SKM-1 (cell line): Measurements from ENCODE around the gene MEGF10.

Experiments
- DNase-seq: peaks from one replicate; lab custom pipeline; 2025; ENCODE audit not compliant: unreplicated experiment; lab: John Stamatoyannopoulos, UW

Gene MEGF10

DNA sequence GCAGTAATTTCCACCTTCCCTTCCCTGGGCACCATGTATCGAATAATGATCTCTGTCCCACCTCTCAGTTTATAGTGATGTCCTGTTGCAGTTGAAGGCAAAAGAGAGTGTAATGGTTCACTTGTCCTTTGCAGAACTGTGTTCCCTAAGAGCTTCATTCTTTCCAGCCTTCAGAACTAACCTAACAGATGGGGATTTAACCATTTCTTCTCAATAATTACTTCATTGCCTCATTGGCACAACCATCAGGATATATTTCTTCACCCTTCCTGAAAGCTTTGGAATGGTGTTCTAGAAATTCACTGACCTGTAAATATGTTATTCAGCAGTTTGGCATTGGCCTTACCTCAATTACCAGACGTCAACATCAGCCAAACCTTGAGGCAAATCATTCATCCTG lies 142.9 kb downstream of the MEGF10 start:
- no peak for DNase-seq

DNA sequence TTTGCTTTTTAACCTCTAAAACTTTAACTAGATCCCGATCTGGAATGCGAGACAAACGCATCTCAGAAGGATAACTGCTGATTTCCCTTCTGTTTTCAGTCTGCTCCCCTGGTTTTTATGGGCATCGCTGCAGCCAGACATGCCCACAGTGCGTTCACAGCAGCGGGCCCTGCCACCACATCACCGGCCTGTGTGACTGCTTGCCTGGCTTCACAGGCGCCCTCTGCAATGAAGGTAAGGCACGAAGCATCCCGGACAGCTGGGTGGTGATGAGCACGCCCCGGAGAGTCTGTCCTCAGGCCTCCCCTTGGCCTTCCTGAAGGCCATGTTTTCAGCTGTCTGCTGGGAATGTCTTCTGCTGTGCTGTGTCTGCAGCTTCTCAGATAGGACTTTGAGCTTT lies 144.0 kb downstream of the MEGF10 start:
- DNase-seq: no peak

DNA sequence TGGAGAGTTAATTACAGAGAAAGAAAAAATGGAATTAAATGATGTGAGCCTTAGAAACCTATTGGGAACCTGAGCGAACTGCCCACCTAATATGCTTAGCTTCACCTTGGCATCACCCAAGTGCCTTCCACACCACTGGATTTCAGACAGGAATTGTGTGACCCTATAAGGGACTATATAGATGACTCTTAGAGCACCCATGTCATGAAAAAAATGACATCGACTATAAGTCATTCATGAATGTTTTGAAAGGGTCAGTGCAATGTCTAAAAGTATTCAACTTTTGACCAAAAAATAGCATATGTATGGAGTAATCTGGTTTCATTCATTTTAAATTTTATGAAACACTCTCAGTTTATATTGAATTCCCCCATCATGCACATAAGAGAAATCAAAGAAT lies 145.2 kb downstream of the MEGF10 start:
- DNase-seq: no peak

DNA sequence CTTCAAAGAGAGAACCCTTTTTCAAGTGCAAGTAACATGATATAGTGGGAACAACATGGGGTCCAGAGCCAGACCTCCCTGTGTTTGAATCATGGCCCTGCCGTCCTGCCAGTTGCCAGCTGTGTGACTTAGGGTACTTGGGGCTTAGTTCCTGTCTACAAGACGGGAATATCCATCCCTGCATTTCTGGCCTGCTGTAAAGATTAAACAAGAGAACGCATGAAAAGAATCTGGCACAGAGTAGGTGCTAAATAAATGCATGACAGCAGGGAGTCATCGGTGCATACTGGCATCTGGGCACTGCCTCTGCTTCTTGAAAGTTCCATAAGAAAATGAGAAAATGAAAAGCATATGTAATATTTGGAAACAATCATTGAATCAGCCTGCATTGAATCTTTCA lies 149.0 kb downstream of the MEGF10 start:
- DNase-seq: no peak

DNA sequence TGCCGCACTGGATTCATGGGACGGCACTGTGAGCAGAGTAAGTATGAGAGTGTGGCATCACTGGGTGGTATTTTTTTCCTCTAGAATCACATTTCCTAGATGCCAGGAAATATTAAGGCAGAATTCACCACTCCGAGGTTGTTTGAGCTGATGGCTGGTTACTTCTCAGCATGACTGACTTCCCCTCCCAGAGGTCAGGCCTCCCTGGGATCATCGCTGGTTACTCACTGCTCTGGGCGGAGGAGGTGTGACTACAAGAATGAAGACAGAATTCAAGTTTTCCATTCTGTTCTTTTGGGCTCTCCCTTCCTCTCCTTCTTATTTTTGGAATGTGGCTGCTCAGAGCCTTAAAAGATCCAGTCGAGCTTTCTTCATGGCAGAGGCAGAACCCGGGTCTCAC lies 150.2 kb downstream of the MEGF10 start:
- DNase-seq: no peak

DNA sequence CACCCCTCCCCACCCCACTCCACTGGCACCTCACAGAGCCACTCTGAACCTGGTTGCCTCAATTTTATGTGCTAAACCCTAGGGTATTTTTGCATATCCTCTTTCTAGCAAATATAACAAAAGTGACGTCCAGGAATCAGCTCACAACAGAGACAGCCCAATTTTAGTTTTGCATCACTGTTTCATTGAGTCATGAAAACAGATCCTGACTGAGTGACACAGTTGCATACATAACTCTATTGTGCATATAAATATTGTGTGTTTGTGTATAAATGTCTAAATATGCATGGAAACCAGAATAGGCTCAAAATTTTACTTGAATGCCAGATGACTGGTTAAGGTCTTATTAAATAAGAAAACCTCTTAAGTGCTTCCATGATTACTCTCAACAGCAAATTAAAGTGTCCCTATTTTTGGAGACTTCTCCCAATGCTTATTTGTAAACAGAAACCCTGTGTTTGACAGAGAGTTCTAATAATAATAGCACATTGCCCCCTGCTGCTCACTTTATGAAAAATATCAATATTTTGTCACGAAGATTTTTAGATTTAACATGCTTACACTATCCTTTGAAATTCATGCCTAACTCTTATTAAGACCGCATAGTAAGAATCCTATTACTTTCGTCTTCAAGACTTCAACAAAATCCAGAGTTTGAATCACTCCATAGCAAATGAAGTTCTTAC lies 151.3 kb downstream of the MEGF10 start:
- DNase-seq: peak; percentile 3

DNA sequence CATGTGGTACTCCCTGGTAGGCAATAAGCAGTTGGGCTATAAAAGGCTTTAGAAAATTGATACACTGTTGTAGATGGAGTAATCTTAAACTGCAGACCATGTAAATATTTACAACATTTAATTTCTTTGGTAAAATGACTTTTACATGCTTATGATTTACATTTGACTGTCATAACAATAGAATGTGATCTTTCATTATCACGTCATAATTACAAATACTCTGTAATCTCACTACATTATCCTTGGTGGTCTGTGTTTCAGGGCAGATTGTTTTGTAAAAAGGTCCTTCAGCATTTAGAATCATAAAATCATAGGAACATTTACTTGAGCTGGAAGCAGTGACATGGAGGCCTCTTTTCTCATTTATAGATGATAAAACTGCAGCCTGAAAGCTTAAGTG lies 153.6 kb downstream of the MEGF10 start:
- no peak for DNase-seq

DNA sequence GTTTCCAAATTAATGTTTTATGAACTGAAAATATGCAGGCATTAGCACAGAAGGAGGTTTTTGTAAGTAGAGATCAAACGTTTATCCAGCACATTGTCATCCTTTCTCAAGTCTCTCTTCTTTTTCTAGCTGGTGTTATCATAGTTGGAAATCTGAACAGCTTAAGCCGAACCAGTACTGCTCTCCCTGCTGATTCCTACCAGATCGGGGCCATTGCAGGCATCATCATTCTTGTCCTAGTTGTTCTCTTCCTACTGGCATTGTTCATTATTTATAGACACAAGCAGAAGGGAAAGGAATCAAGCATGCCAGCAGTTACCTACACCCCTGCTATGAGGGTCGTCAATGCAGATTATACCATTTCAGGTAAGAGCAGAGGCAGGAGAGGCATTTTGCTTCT lies 154.7 kb downstream of the MEGF10 start:
- no peak for DNase-seq

DNA sequence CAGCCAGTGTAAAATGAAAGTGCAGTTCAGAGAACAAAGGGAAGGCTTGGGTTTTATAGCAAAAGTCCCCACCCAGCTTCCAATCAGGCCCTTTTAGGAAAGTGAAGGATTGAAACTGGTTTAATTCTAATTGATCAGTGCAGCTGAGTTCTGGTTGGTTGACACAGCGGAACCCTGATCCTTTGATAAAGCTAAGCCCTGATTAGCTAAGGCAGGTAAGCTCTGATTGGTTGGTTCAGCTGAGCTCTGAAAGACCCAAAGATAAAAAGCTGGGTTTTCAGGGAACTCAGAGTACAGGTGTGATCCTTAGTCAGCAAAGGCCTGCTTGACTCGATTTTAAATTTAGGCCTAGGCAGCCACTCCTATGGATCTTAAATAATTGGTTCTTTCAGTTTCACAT lies 156.0 kb downstream of the MEGF10 start:
- DNase-seq: no peak

DNA sequence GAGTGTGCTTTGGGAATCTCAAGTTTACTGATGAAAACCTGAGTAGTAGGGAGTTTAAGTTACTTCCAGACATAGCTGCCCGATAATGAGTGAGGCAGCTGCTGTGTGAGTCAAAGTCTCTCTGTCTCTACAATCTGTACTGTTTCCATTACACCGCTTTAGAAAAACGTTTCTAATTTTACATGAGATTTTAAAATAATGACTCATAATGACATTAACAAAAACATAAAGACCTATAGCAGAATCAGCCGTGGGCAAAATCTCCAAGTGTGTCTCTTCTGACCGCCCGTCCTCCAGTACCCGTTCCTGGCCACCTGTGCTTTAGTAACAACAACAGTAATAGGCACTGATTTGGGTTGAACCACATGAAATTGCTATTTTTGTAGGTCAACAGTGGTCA lies 157.2 kb downstream of the MEGF10 start:
- no peak for DNase-seq

DNA sequence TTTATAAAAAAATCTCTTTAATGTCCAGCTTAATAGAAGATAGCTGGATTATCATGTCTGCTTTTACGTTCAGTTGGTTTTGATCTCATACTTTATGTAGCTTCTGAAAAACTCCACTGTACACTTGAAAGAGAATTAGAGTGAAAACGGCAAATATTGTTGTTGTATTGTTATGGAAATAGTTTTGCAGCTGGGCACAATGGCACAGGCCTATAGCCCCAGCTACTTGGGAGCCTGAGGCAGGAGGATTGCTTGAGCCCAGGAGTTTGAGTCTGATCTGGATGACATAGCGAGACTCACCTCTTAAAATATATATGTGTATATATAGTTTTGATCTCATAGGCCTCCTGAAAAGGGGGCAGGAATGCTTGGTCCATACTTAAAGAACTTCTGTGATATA lies 159.4 kb downstream of the MEGF10 start:
- no peak for DNase-seq

DNA sequence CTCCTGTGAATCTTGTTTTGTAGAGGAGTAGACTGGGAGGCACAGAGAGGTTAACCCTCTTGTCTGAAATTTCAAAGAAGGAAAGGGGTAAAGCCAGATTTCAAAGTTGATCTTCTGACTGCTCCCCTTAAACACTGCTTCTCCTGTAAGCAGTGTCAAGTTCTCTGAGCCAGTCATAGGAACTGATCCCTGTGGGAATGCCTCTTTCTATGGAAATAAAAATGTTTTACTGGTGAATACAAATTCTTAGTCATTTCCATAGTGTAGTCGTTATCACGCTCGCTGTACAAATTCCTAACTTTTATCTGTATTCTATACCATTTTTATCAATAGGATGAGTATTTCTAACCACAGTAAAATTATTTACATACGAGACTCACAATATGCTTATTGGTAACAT lies 160.5 kb downstream of the MEGF10 start:
- DNase-seq: no peak

DNA sequence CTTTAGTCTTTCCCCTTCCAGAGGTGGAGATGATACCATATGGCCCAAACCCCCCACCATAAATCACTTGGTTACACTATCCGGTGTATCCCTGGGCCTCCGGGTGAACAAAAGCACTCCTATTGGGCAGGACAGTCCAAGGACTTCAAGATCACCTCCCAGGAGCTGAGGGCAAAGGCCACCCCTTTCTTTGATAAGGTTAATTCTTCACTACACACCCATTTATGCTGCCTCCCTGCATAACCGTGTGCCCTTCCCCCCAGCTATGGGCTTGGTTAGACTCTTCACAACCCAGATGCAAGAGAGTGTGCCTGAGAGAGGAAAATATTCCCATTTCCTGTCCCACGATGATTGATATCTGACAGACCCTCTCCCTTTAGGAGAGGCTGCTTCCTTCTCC lies 162.0 kb downstream of the MEGF10 start:
- DNase-seq: no peak

DNA sequence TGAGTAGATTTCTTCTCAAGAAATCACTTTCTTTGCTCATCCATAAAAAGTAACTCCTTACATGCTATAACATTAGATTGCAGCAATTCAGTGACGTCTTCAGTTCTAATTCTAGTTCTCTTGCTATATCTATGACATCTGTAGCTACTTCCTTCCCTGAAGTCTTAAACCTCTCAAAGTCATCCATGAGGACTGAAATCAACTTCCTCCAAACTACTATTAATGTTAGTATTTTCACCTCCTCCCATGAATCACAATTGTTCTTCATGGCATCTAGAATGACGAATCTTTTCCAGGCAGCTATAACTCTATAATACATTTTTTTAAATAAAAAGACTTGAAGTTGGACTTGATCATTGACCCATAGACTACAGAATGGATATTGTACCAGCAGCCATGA lies 180.6 kb downstream of the MEGF10 start:
- DNase-seq: no peak

DNA sequence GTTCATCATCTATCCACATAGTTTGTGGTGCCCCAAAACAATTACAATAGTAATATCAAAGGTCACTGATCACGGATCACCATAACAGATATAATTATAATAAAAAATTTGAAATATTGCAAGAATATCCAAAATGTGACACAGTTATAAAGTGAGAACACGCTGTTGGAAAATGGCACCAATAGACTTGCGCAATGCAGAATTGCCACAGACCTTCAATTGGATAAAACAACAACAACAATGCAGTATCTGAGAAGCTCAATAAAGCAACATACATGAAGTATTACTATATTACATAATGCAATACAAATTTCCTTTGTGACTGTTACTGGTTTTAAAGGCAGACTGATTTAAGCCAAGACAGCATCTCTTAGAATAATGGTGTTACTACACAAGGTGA lies 182.1 kb downstream of the MEGF10 start:
- no peak for DNase-seq

DNA sequence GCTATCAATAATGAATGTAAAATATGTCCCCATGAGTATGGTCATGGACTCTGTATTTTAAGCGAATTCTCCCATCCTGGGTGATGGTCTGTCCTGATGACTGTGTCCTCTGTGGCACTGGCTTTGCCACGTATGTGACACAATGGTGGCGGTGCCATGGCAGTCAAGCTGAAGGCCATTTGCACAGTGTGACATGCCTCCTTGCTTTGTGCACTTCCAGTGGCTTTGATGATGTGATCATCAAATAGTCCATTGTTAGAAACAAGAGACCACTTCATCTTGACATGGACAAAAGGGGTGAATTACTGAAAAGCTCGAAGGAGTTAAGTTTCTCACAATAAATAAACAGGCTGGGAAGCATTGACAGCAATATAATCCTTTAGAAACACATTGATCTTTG lies 195.9 kb downstream of the MEGF10 start:
- no peak for DNase-seq

DNA sequence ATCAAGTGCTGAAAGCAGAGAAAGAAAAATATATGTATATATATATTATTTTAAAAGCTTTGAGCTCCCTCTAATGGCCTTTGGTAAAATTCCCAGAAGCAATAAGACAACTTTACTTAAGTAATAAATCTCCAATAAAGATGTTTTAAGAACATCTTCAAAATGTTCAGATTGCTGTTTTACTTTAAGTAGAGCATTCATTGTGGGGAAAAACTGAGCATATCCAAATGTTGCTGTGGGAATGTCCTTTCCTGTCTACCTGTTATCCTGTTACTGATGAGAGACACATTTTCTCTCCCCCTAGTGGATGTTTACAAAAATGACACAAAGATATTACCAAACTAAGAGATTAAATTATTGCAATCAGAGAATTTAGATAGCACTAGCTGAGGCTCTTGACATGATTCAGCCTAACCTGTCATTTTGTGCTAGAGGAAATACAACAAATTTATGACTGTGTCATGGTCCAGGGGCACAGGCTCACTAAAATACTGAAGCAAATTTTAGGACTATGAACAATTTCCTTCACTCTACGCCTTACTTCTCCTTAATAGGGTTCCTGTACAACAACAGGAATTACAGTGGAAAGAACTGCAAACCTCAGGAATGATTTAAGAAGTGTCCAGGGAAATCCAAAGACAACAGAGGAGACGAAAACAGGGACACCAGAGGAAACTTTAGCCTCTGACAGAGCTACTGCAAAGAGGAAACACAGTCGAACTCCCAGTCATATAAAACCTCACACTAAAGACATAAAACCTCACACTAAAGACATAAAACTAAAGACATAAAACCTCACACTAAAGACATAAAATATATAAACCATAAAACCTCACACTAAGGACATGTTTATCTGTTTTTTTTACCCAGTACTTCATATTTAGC lies 202.5 kb downstream of the MEGF10 start:
- DNase-seq: peak; percentile 75

DNA sequence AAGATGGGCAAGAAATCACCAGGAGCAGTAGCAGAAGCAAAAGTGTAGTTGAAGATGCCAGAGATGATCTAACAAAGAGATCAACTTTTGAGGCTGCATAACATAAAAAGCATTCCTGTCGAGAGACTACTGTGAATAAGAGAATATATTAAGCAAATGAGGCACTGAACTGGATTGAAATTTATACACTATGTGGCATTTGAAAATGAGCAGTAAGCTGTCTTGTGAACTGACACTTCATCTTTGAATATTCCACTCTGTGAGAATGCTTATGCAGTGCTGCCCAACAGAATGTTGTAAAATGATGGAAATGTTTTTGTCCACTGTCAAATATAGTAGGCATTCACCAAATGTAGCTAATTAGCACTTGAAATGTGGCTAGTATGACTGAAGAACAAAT lies 208.0 kb downstream of the MEGF10 start:
- DNase-seq: no peak

DNA sequence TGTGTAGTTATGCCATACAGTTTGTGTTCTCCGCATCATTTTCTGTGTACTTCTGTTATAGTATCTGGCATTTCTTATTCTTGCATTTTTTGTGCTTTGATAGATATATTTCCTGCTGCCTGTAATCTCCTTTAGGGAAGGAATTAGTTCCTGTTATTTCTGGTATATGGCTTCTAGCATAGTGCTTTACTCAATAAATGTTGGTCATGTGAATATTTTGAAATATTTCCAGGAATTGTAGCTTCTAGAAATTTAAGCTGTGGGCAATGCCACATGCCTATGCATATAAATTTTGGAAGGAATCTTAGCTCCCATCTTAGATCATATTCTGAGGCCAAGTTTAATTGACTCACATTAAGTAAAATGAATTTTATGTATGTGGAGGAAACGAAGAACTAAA lies 215.3 kb downstream of the MEGF10 start:
- no peak for DNase-seq

DNA sequence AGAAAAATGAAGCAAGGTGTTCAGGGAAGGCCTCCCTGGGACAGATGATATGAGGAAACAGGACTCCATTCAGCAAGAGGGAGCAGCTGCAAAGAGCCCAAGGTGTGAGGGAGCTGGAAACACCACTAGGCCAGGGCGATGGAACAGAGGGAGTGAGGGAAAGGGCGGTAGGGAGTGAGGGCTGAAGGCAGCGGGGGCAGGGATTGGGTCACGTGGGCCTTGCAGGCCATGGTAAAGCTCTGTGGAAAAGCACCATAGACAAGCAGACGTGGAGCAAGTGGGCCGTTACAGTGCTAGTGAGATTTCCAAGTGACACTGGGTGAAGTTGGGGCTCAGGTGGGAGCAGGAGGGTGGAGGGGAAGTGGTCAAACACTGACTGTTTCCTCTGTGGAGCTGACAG lies 216.0 kb downstream of the MEGF10 start:
- DNase-seq: no peak

DNA sequence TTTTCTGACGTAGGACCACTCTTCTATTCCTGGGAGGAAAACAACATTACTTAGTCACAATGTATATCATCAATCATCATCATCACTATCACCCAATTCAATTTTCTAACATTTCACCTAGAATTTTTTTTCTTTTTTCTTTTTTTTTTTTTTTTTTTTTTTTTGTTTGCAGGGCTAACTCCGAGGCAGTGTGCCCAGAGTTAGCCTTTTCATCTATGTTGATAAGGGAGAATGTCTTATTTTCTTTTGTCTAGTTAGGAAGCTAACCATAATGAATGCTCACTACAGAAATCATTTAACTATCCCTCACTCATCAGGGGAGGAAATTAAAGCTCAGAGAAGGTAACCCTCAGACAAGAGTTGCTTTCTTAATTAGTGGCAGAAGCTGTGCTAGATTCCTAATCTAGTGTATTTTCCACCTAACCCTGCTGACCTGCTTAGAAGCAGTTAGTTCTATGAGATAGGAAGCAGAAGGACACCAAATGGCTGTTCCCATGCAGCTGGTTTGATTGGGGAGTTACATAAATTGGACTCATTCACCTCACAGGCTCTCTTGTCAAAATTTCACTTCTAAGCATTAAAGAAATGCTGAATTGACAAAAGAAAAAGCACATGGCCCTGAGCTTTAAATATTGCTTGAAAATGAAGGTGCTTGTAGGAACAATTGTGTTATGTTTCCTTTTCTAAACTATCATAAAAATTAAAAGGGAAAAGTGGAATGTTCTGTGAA lies 218.2 kb downstream of the MEGF10 start:
- no peak for DNase-seq
